A549 (cell line): Measurements from ENCODE around the gene CSRNP2. TPM values are rescaled to one million over a fixed set of nuclear protein-coding genes. Genes with fewer than 3 reads are reported as not detected.
"Not testable (repeated sequence)": the region's sequence is repeated elsewhere in the genome, so short reads cannot be mapped to it uniquely, and the experiment has no call there.

Source experiments
- ATAC-seq, 2 experiments: fragments of 200-7000 bp in 1 of 2; fragments of >200 bp in 1 of 2; cut with Nextera tagmentation in 1 of 2; cut with Tn5 transposase in 1 of 2; 3 replicates each; pipeline versions ENCODE4 v1.8.0 to v1.9.1; 2018 to 2020; ENCODE audit warnings: mild to moderate bottlenecking in 1 of 2, moderate library complexity in 1 of 2
- CTCF ChIA-PET: fragments of 300-600 bp; sonication (Branson Sonifier 250); formaldehyde crosslinking; extraction: SDS; loops from one replicate; lab custom pipeline; 2021; ENCODE audit warnings: antibody characterized with exemption, inconsistent platforms; lab: Yijun Ruan, JAX
- POLR2A ChIA-PET: fragments of 350-600 bp; formaldehyde crosslinking; extraction: SDS; loops from one replicate; lab custom pipeline; 2021; ENCODE audit warnings: antibody characterized with exemption, inconsistent platforms; lab: Yijun Ruan, JAX
- DNase-seq, 2 experiments: peaks; one replicate each; pipeline versions ENCODE4 v3.0.0 to v3.0.0-alpha.2; 2011 to 2016; ENCODE audit warnings: low read depth in 1 of 2, low spot score in 1 of 2
- FAIRE-seq: peaks from 2 replicates; lab custom pipeline; 2011; peaks lifted over from hg19 to GRCh38; lab: Jason Lieb, UNC
- H3K27ac ChIP-seq, 2 experiments: fragments of >200 bp; sonication (Bioruptor Twin); formaldehyde crosslinking; 3 replicates each; pipeline ENCODE4 v1.5.1; 2016 to 2017
- H3K4me1 ChIP-seq: fragments of >200 bp; sonication (Bioruptor Twin); formaldehyde crosslinking; 3 replicates; pipeline ENCODE4 v1.6.1; 2016
- H3K4me2 ChIP-seq: fragments of >200 bp; sonication (Bioruptor Twin); formaldehyde crosslinking; 3 replicates; pipeline ENCODE4 v1.6.1; 2016
- H3K4me3 ChIP-seq: fragments of >200 bp; sonication (Bioruptor Twin); formaldehyde crosslinking; 3 replicates; pipeline ENCODE4 v1.5.1; 2016
- H3K9me3 ChIP-seq: fragments of >200 bp; sonication (Bioruptor Twin); formaldehyde crosslinking; 3 replicates; pipeline ENCODE4 v1.6.1; 2016
- BHLHE40 ChIP-seq: IDR thresholded peaks from 2 replicates; pipeline ENCODE4 v1.6.1; 2012; ENCODE audit warnings: low read depth, low read length, inconsistent platforms
- EP300 ChIP-seq, 2 experiments: fragments of >200 bp; sonication (Bioruptor Twin); formaldehyde crosslinking; IDR thresholded peaks; 2 replicates in 1 of 2; 3 replicates in 1 of 2; pipeline ENCODE4 v1.6.1; 2016 to 2017
- FOSB ChIP-seq: fragments of 250-450 bp; sonication (Bioruptor Pico); IDR thresholded peaks from 2 replicates; pipeline ENCODE4 v1.5.0; 2020; ENCODE audit warnings: mild to moderate bottlenecking, moderate library complexity
- FOXS1 ChIP-seq: fragments of 250-450 bp; sonication (Bioruptor Pico); IDR thresholded peaks from 2 replicates; pipeline ENCODE4 v1.5.0; 2020; ENCODE audit warnings: mild to moderate bottlenecking, moderate library complexity
- HDAC2 ChIP-seq: fragments of 200-600 bp; sonication (generic); IDR thresholded peaks from 2 replicates; pipeline ENCODE4 v1.6.1; 2016
- KDM5A ChIP-seq: fragments of 200-600 bp; sonication (generic); IDR thresholded peaks from 2 replicates; pipeline ENCODE4 v1.6.1; 2016; ENCODE audit warnings: antibody characterized with exemption, mild to moderate bottlenecking
- MAFK ChIP-seq: fragments of 450-650 bp; IDR thresholded peaks from 2 replicates; pipeline ENCODE4 v1.6.1; 2014; ENCODE audit not compliant: partially characterized antibody
- NPAS2 ChIP-seq: fragments of 250-450 bp; sonication (Bioruptor Pico); IDR thresholded peaks from 2 replicates; pipeline ENCODE4 v1.8.0; 2022; ENCODE audit warnings: mild to moderate bottlenecking, moderate library complexity, borderline replicate concordance
- NR3C1 ChIP-seq: fragments of >200 bp; sonication (Bioruptor Twin); formaldehyde crosslinking; IDR thresholded peaks from 3 replicates; pipeline ENCODE4 v1.6.1; 2017
- POLR2A ChIP-seq: IDR thresholded peaks from 2 replicates; pipeline ENCODE4 v1.6.1; 2012; ENCODE audit warnings: mild to moderate bottlenecking, low read length
- POLR2AphosphoS2 ChIP-seq: conservative IDR thresholded peaks from 2 replicates; pipeline ENCODE4 v1.6.1; 2012; ENCODE audit warnings: low read length, improper control_type of control experiment, inconsistent platforms
- RFX5 ChIP-seq: fragments of 450-650 bp; IDR thresholded peaks from 2 replicates; pipeline ENCODE4 v1.7.1; 2014; ENCODE audit warnings: antibody characterized with exemption, mild to moderate bottlenecking, moderate library complexity
- SMC3 ChIP-seq: fragments of >200 bp; sonication (Bioruptor Twin); formaldehyde crosslinking; IDR thresholded peaks from 3 replicates; pipeline ENCODE4 v1.6.1; 2018; ENCODE audit warnings: inconsistent platforms
- TFCP2L1 ChIP-seq: fragments of 250-450 bp; sonication (Bioruptor Pico); IDR thresholded peaks from 2 replicates; pipeline ENCODE4 v1.5.0; 2021; ENCODE audit warnings: mild to moderate bottlenecking
- ZFP36 ChIP-seq: fragments of 450-650 bp; IDR thresholded peaks from 2 replicates; pipeline ENCODE4 v1.6.1; 2014; ENCODE audit warnings: borderline replicate concordance; ENCODE audit not compliant: partially characterized antibody
- ZSCAN20 ChIP-seq: fragments of 250-450 bp; sonication (Bioruptor Pico); IDR thresholded peaks from 2 replicates; pipeline ENCODE4 v1.8.0; 2022; ENCODE audit warnings: mild to moderate bottlenecking, moderate library complexity
- WGBS: methylation state at CpG from one replicate; pipeline ENCODE4 v1.1.6; 2017; ENCODE audit errors: missing lambda C conversion rate; 5-methylcytosine and 5-hydroxymethylcytosine counted together
- polyA plus RNA-seq, 4 experiments: library from polyadenylated mRNA; depleted of rRNA in 3 of 4; stranded (reverse); fragments of >200 nt; fragmentation: RNase III in 1 of 4; extraction: RNeasy Plus Mini Kit Qiagen cat#74134 plus additional on column Dnase treatment in 1 of 4; gene quantifications; 2 replicates in 3 of 4; 3 replicates in 1 of 4; pipeline ENCODE4 v1.2.3, GENCODE V29; 2011 to 2017
- TF ChIP-seq, protein P1 (sequence below): fragments of >200 bp; sonication (Bioruptor Twin); formaldehyde crosslinking; IDR thresholded peaks from 3 replicates; pipeline ENCODE4 v1.6.1; 2016
- TF ChIP-seq, protein P2 (sequence below): IDR thresholded peaks from 2 replicates; pipeline ENCODE4 v1.6.1; 2012
- TF ChIP-seq, protein P3 (sequence below): fragments of >200 bp; sonication (Bioruptor Twin); formaldehyde crosslinking; IDR thresholded peaks from 2 replicates; pipeline ENCODE4 v1.6.1; 2016
- TF ChIP-seq, protein P4 (sequence below): IDR thresholded peaks from 2 replicates; pipeline ENCODE4 v1.6.1; 2012
- TF ChIP-seq, protein P5 (sequence below): fragments of >200 bp; sonication (Bioruptor Twin); formaldehyde crosslinking; IDR thresholded peaks from 3 replicates; pipeline ENCODE4 v1.5.1; 2016
- TF ChIP-seq, protein P6 (sequence below): fragments of 250-450 bp; sonication (Bioruptor Pico); IDR thresholded peaks from 2 replicates; pipeline ENCODE4 v1.5.0; 2020; ENCODE audit warnings: low read depth, mild to moderate bottlenecking, moderate library complexity

The CSRNP2 gene
- polyA plus RNA-seq, 2 of the 4 experiments (the other 2 are of a cell fraction): 11.1 to 20.3 TPM

DNA sequence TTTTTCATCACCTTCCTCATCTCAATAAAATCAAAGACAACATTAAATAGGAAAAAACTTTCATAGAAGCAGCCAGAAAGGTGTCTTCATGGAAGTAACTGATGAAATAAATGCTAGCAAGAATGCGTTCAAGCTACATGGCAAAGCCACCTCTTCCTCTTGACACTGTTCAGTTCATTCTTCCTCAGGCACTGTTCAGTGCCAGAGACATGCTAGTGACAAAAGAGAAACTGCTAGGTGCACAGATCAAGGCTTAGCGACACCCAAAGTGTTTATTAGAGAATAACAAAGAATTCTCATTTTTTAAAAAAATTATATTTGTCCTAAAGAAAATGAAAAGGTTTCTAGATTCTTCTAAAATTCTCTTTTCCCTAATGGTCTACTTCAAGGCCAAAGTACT is 64.4 kb downstream of the CSRNP2 start (continued):
- TF ChIP-seq HDAC2 (no peak), FOXS1 (CRISPR knock-in tag) (no peak), POLR2A (no peak), NPAS2 (CRISPR knock-in tag) (no peak)
- TF ChIP-seq, protein P1, sequence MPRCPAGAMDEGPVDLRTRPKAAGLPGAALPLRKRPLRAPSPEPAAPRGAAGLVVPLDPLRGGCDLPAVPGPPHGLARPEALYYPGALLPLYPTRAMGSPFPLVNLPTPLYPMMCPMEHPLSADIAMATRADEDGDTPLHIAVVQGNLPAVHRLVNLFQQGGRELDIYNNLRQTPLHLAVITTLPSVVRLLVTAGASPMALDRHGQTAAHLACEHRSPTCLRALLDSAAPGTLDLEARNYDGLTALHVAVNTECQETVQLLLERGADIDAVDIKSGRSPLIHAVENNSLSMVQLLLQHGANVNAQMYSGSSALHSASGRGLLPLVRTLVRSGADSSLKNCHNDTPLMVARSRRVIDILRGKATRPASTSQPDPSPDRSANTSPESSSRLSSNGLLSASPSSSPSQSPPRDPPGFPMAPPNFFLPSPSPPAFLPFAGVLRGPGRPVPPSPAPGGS: no peak

DNA sequence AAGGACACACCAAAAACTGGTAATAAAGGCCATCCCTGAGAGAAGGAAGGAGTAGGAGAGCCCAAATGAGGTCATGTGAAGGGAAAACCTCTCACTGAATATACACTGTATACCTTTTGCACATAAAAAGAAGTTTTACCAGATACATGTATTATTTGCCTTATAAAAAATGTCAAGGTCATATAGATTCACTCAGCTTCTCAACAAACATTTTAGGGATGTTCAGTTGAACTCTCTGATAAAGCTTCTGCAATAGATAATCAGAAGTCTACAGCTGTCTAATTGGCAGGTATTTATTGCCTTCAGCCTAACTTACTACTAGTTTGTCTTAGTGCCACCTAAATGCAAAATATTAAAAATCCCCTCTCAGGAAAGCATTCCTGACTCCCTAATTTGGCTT is 65.9 kb downstream of the CSRNP2 start:
- peaks cover 8% of the 10 kb centered on the region; the same call in 2 of the 3 replicates for H3K4me1 ChIP-seq
- FAIRE-seq: no peak

DNA sequence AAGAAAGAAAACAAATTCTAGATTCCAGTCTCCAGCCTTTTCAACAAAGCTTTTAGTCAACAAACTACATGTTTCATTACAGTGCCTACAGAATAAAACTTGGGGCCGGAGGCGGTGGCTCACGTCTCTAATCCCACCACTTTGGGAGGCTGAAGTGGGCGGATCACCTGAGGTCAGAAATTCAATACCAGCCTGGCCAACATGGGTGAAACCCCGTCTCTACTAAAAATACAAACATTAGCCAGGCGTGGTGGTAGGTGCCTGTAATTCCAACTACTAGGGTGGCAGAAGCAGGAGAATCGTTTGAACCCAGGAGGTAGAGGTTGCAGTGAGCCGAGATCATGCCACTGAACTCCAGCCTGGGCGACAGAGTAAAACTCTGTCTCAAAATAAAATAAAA is 68.9 kb downstream of the CSRNP2 start:
- H3K9me3 ChIP-seq, DNase-seq, CTCF ChIA-PET, H3K4me1 ChIP-seq, H3K27ac ChIP-seq, ATAC-seq, H3K4me2 ChIP-seq, FAIRE-seq, H3K4me3 ChIP-seq, POLR2A ChIA-PET: not testable (repeated sequence)
- 93% methylated on average over 9 of the region's 9 CpGs for WGBS

More for the DNA sequence above, 65.9 kb downstream of the CSRNP2 start:
- ChIA-PET POLR2A (no interaction called here), CTCF (interaction anchor here (0.6 to 2.9 kb wide), 4 partner anchors 8 to 227 kb away, joined by 3 to 15 read pairs (median 4); no protein-coding TSS in a partner anchor)
- H3K4me3 ChIP-seq: no peak overlapping the region
- ATAC-seq (no peak), DNase-seq (no peak)
- no peak overlapping the region for H3K4me2 ChIP-seq
- no peak overlapping the region for H3K27ac ChIP-seq
- no peak for TF ChIP-seq KDM5A
- TF ChIP-seq POLR2A: no peak
- H3K9me3 ChIP-seq: no peaks in the 10 kb centered on the region

DNA sequence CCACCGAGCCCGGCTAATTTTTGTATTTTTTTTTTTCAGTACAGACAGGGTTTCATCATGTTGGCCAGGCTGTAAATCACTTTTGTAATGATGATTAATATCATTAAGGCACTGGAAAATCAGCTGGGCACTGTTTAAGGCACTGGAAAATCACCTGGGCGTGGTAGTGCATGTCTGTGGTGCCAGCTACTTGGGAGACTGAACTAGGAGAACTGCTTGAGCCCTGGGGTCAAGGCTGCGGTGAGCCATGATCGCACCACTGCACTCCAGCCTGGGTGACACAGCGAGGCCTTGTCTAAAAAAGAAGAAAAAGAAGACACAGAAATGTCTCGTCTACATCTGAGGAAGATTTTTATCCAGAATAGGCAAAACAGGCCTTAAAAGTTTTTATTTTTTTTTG is 70.0 kb downstream of the CSRNP2 start:
- Histone ChIP-seq H3K4me1 (peaks cover 6% of the 10 kb centered on the region; the same call in 1 of the 3 replicates), H3K4me2 (no peak overlapping the region), H3K9me3 (no peaks in the 10 kb centered on the region), H3K4me3 (no peak overlapping the region), H3K27ac (no peak overlapping the region)
- WGBS: 93% methylated on average over 7 of the region's 7 CpGs
- ChIA-PET POLR2A (interaction anchor here (0.6 to 0.7 kb wide), 2 partner anchors 205 to 318 kb away, joined by 6 to 7 read pairs; partner anchors contain the start of gene POU6F1), CTCF (interaction anchor here (1.4 to 1.8 kb wide), 2 partner anchors 27 to 248 kb away, joined by 4 to 5 read pairs; no protein-coding TSS in a partner anchor)
- FAIRE-seq (no peak), DNase-seq (no peak), ATAC-seq (no peak)
- TF ChIP-seq TFCP2L1 (CRISPR knock-in tag) (no peak), MAFK (no peak), ZFP36 (no peak)
- TF ChIP-seq, protein P2, sequence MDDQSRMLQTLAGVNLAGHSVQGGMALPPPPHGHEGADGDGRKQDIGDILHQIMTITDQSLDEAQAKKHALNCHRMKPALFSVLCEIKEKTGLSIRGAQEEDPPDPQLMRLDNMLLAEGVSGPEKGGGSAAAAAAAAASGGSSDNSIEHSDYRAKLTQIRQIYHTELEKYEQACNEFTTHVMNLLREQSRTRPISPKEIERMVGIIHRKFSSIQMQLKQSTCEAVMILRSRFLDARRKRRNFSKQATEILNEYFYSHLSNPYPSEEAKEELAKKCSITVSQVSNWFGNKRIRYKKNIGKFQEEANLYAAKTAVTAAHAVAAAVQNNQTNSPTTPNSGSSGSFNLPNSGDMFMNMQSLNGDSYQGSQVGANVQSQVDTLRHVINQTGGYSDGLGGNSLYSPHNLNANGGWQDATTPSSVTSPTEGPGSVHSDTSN: no peak
- TF ChIP-seq, protein P1: no peak
- TF ChIP-seq, protein P3, sequence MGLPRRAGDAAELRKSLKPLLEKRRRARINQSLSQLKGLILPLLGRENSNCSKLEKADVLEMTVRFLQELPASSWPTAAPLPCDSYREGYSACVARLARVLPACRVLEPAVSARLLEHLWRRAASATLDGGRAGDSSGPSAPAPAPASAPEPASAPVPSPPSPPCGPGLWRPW: no peak

DNA sequence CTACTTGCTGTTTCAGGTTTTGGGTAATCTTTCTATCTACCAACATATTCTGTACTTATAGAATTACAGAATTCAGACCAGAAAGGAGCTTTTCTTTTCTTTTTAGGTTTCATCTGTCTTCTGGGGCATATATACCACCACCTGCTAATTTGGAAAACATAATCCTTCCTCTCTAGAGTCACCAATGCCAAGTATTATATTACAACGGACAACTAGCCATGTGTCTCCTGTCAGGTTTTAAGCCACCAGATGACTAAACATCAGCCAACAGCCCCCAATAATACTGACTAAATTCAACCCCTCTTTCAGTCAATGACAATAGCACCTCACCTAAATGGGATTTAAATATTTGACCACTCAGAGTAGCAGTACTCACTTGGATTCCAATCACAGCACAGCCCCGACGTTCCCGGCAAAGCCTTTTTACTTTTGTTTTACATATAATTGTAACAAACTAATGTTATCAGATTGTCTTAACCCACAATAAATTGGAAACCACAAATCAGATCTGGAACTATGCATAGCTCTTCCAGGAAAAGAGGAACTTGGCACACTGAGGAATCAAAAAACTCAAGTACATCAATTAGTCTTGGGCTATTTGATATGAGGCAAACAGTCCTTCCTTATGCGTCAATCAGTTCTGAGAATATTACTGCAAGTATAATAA is 70.7 kb downstream of the CSRNP2 start:
- Histone ChIP-seq H3K4me1 (peaks cover 6% of the 10 kb centered on the region; the same call in 1 of the 3 replicates), H3K9me3 (no peaks in the 10 kb centered on the region), H3K27ac (no peak overlapping the region), H3K4me3 (no peak overlapping the region), H3K4me2 (no peak overlapping the region)
- DNase-seq: no peak
- WGBS: 87% methylated on average over 5 of the region's 5 CpGs
- ATAC-seq: no peak
- ChIA-PET CTCF (interaction anchor here (1.4 to 1.8 kb wide), 2 partner anchors 26 to 247 kb away, joined by 4 to 5 read pairs; no protein-coding TSS in a partner anchor), POLR2A (interaction anchor here (0.6 to 0.7 kb wide), 2 partner anchors 205 to 317 kb away, joined by 6 to 7 read pairs; partner anchors contain the start of gene POU6F1)
- no peak for FAIRE-seq
- TF ChIP-seq, protein P4, sequence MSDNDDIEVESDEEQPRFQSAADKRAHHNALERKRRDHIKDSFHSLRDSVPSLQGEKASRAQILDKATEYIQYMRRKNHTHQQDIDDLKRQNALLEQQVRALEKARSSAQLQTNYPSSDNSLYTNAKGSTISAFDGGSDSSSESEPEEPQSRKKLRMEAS: no peak
- TF ChIP-seq SMC3 (no peak), NR3C1 (no peak), POLR2AphosphoS2 (no peak), RFX5 (no peak), ZSCAN20 (CRISPR knock-in tag) (no peak), FOSB (CRISPR knock-in tag) (no peak), BHLHE40 (no peak), EP300 (IDR thresholded peaks at IDR 0.05) (no peak)
- TF ChIP-seq, protein P5, sequence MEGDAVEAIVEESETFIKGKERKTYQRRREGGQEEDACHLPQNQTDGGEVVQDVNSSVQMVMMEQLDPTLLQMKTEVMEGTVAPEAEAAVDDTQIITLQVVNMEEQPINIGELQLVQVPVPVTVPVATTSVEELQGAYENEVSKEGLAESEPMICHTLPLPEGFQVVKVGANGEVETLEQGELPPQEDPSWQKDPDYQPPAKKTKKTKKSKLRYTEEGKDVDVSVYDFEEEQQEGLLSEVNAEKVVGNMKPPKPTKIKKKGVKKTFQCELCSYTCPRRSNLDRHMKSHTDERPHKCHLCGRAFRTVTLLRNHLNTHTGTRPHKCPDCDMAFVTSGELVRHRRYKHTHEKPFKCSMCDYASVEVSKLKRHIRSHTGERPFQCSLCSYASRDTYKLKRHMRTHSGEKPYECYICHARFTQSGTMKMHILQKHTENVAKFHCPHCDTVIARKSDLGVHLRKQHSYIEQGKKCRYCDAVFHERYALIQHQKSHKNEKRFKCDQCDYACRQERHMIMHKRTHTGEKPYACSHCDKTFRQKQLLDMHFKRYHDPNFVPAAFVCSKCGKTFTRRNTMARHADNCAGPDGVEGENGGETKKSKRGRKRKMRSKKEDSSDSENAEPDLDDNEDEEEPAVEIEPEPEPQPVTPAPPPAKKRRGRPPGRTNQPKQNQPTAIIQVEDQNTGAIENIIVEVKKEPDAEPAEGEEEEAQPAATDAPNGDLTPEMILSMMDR: no peak
- TF ChIP-seq, protein P6, sequence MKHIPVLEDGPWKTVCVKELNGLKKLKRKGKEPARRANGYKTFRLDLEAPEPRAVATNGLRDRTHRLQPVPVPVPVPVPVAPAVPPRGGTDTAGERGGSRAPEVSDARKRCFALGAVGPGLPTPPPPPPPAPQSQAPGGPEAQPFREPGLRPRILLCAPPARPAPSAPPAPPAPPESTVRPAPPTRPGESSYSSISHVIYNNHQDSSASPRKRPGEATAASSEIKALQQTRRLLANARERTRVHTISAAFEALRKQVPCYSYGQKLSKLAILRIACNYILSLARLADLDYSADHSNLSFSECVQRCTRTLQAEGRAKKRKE (CRISPR knock-in tag): no peak
